ENCODE measurements around the gene TUB.

TUB gene

DNA sequence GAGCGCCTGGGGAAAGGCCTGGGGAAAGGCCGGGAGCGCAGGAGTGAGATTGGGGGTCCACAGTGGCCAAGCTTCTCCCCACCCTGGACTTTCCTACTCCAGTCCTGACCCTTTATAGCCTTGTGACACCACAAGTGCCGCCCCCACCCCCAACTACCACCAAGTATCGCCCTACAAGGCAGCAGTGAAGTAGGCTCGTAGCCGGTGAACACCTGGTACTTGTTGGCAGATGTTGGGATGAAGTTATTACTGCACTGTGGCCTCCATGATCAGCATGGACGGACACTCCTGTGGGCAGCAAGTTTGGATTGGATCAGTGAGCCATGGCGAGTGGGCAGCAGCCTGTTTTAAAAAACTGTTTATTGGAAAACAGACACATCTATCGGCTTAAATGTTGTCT lies 48.9 kb upstream of the TUB start:
- POLR2A ChIA-PET = no interaction called here

DNA sequence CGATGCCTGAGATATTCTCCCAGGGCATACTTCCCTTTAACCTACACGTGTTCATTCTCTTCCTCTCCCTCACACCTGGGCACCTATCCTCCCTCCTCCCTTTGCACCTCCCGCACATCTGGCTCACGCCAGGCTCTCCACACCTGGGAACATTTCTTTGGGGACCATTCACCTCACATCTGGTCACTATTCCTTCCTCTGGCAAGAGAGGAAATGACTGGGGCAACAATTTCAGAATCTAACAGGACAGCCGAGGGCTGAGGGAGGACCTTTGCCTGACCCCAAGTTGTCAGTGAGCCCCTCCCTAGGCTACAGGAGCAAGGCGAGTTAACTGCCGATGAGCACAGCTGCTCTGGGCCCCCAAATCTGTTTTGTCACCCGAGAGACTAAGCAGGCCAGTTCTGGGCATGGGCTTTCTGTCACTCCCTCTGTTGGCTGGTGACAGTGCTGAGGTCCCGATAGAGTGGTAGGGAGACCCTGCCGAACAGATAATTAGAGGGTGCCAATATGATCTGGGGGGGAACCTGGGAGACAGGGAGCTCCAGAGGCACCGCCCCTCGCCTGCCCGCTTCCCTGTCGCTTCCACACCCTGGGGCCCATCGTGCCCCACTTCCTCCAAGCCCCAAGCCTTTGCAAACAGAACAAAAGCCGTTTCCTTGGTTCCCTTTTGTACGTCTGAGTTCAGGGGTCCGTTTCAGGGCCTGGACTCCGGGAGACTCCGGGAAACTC lies 48.3 kb upstream of the TUB start:
- H3K27ac ChIP-seq (ENCODE audit: extremely low read depth, low read depth, low read length) = no peak overlapping the region
- TF ChIP-seq ZNF394 (tag by site-specific recombination; IDR thresholded peaks at IDR 0.05; ENCODE audit: borderline replicate concordance) = 0 out of 2 replicates have a peak, but pooled peaks have one; percentile 28
- TF ChIP-seq, protein P1, sequence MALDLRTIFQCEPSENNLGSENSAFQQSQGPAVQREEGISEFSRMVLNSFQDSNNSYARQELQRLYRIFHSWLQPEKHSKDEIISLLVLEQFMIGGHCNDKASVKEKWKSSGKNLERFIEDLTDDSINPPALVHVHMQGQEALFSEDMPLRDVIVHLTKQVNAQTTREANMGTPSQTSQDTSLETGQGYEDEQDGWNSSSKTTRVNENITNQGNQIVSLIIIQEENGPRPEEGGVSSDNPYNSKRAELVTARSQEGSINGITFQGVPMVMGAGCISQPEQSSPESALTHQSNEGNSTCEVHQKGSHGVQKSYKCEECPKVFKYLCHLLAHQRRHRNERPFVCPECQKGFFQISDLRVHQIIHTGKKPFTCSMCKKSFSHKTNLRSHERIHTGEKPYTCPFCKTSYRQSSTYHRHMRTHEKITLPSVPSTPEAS (tag by site-specific recombination; IDR thresholded peaks at IDR 0.05) = no peak
- ChIA-PET POLR2A (interaction anchor here (0.6 to 0.9 kb wide), 6 partner anchors 48 to 1108 kb away, joined by 3 to 4 read pairs (median 4); partner anchors contain the start of gene TUB), CTCF (interaction anchor here (0.6 to 13.7 kb wide), 38 partner anchors 10 to 1044 kb away, joined by 3 to 374 read pairs (median 5); partner anchors contain the start of gene TUB)
- no peaks in the 10 kb centered on the region for H3K4me1 ChIP-seq (ENCODE audit: control insufficient read depth, insufficient read depth, low read length)
- H3K4me3 ChIP-seq (ENCODE audit: low read depth, low read length) = no peak overlapping the region
- H3K36me3 ChIP-seq (ENCODE audit: control insufficient read depth in 2 of 2, insufficient read depth in 1 of 2, low read length in 2 of 2) = no peaks in the 10 kb centered on the region
- H3K9me3 ChIP-seq (ENCODE audit: control insufficient read depth, insufficient read depth, low read depth, low read length) = no peaks in the 10 kb centered on the region

More for the DNA sequence above, 48.9 kb upstream of the TUB start:
- no peaks in the 10 kb centered on the region for H3K4me1 ChIP-seq (ENCODE audit: control insufficient read depth, insufficient read depth, low read length)
- H3K9me3 ChIP-seq (ENCODE audit: control insufficient read depth, insufficient read depth, low read depth, low read length) = no peaks in the 10 kb centered on the region
- H3K27ac ChIP-seq (ENCODE audit: extremely low read depth, low read depth, low read length) = no peak overlapping the region
- CTCF ChIA-PET = interaction anchor here (1.0 to 13.7 kb wide), 8 partner anchors 19 to 535 kb away, joined by 3 to 374 read pairs (median 12); partner anchors contain the start of gene EIF3F
- no peaks in the 10 kb centered on the region for H3K36me3 ChIP-seq (ENCODE audit: control insufficient read depth in 2 of 2, insufficient read depth in 1 of 2, low read length in 2 of 2)
- H3K4me3 ChIP-seq (ENCODE audit: low read depth, low read length) = no peak overlapping the region
- no peak for TF ChIP-seq ZNF610 (tag by site-specific recombination; IDR thresholded peaks at IDR 0.05; ENCODE audit: borderline replicate concordance)
- TF ChIP-seq ZNF830 (tag by site-specific recombination; IDR thresholded peaks at IDR 0.05; ENCODE audit: low read depth) = no peak
- TF ChIP-seq ZNF266 (tag by site-specific recombination; IDR thresholded peaks at IDR 0.05; ENCODE audit: low read depth) = no peak
- TF ChIP-seq ZNF10 (tag by site-specific recombination; IDR thresholded peaks at IDR 0.05) = no peak
- TF ChIP-seq MEIS1 (CRISPR knock-in tag; IDR thresholded peaks at IDR 0.05; ENCODE audit: borderline replicate concordance) = no peak
- no peak for TF ChIP-seq BCL11A (tag by site-specific recombination; IDR thresholded peaks at IDR 0.05; ENCODE audit: low read depth)
- TF ChIP-seq, protein P2, sequence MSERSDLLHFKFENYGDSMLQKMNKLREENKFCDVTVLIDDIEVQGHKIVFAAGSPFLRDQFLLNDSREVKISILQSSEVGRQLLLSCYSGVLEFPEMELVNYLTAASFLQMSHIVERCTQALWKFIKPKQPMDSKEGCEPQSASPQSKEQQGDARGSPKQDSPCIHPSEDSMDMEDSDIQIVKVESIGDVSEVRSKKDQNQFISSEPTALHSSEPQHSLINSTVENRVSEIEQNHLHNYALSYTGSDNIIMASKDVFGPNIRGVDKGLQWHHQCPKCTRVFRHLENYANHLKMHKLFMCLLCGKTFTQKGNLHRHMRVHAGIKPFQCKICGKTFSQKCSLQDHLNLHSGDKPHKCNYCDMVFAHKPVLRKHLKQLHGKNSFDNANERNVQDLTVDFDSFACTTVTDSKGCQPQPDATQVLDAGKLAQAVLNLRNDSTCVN (tag by site-specific recombination; optimal IDR thresholded peaks at IDR 0.05) = no peak
- no peak for TF ChIP-seq YY1 (tag by site-specific recombination; IDR thresholded peaks at IDR 0.05)
- TF ChIP-seq ZNF24 (tag by site-specific recombination; IDR thresholded peaks at IDR 0.05) = no peak
- TF ChIP-seq ZNF596 (tag by site-specific recombination; IDR thresholded peaks at IDR 0.05) = no peak
- TF ChIP-seq ZNF433 (tag by site-specific recombination; IDR thresholded peaks at IDR 0.05; ENCODE audit: low read depth) = no peak
- TF ChIP-seq ZNF132 (tag by site-specific recombination; IDR thresholded peaks at IDR 0.05; ENCODE audit: borderline replicate concordance) = no peak
- TF ChIP-seq ZNF654 (tag by site-specific recombination; IDR thresholded peaks at IDR 0.05; ENCODE audit: low read depth) = no peak

DNA sequence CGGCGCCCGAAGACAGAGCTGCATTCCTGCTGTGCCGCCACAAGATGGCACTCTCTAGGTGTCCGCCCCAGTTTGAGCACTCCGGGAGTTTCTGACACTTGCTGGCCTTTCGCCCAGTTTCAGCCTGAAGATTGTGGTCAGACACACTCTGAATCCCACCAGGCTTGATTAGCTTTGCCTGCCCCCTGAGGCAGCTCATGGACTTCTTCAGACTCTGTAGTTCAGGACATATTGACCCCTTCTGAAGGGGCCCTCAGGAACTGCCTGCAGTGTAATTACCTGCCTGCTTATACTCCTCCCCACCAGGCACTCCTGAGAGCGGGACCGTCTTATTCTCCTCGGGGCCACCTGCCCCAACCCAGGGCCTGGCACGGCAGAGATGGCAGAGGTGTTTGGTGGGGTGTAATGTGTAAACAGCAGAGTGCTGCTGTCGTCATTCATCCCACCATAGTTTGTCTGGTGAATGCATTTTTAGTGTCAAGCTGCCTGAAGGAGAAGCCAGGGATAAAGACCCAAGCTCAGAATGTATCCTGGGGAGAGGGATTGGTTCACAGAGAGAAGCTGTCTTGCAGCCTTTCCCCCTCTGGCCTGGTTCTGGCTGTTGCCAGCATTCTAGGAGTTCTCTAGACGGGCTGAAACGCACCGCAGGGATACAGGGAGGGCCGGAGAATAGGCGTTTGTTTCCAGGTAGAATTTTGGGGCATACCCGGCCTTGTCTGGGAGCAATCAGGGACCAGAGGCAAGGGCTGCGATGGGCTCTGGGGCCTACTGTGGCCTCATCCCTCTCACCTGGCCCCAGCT lies 47.5 kb upstream of the TUB start:
- CTCF ChIA-PET = interaction anchor here (0.6 to 13.7 kb wide), 38 partner anchors 9 to 1043 kb away, joined by 3 to 374 read pairs (median 5); partner anchors contain the start of gene TUB
- H3K4me1 ChIP-seq (ENCODE audit: control insufficient read depth, insufficient read depth, low read length) = no peaks in the 10 kb centered on the region
- TF ChIP-seq ZNF837 (tag by site-specific recombination; IDR thresholded peaks at IDR 0.05) = no peak
- no peak for TF ChIP-seq ZNF501 (tag by site-specific recombination; IDR thresholded peaks at IDR 0.05)
- TF ChIP-seq, protein P3, sequence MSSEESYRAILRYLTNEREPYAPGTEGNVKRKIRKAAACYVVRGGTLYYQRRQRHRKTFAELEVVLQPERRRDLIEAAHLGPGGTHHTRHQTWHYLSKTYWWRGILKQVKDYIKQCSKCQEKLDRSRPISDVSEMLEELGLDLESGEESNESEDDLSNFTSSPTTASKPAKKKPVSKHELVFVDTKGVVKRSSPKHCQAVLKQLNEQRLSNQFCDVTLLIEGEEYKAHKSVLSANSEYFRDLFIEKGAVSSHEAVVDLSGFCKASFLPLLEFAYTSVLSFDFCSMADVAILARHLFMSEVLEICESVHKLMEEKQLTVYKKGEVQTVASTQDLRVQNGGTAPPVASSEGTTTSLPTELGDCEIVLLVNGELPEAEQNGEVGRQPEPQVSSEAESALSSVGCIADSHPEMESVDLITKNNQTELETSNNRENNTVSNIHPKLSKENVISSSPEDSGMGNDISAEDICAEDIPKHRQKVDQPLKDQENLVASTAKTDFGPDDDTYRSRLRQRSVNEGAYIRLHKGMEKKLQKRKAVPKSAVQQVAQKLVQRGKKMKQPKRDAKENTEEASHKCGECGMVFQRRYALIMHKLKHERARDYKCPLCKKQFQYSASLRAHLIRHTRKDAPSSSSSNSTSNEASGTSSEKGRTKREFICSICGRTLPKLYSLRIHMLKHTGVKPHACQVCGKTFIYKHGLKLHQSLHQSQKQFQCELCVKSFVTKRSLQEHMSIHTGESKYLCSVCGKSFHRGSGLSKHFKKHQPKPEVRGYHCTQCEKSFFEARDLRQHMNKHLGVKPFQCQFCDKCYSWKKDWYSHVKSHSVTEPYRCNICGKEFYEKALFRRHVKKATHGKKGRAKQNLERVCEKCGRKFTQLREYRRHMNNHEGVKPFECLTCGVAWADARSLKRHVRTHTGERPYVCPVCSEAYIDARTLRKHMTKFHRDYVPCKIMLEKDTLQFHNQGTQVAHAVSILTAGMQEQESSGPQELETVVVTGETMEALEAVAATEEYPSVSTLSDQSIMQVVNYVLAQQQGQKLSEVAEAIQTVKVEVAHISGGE (tag by site-specific recombination; conservative IDR thresholded peaks at IDR 0.05; ENCODE audit: low read depth) = no peak
- TF ChIP-seq ZNF335 (tag by site-specific recombination; conservative IDR thresholded peaks at IDR 0.05) = 0 out of 2 replicates have a peak, but pooled peaks have one; percentile 28
- TF ChIP-seq ZNF660 (tag by site-specific recombination; IDR thresholded peaks at IDR 0.05) = 0 out of 2 replicates have a peak, but pooled peaks have one; percentile 47

More for the DNA sequence above, 47.5 kb upstream of the TUB start:
- Histone ChIP-seq H3K4me3 (ENCODE audit: low read depth, low read length) (no peak overlapping the region), H3K36me3 (ENCODE audit: control insufficient read depth in 2 of 2, insufficient read depth in 1 of 2, low read length in 2 of 2) (no peaks in the 10 kb centered on the region), H3K27ac (ENCODE audit: extremely low read depth, low read depth, low read length) (no peak overlapping the region), H3K9me3 (ENCODE audit: control insufficient read depth, insufficient read depth, low read depth, low read length) (no peaks in the 10 kb centered on the region)
- POLR2A ChIA-PET = interaction anchor here (0.6 to 0.9 kb wide), 6 partner anchors 48 to 1109 kb away, joined by 3 to 4 read pairs (median 4); partner anchors contain the start of gene TUB
